ENCODE data around the gene NAA80. TPM values are rescaled to one million over a fixed set of nuclear protein-coding genes. Genes with fewer than 3 reads are reported as not detected.
A peak's percentile ranks its signal among the peaks of the same experiment; 100 is the strongest.

The NAA80 gene
- total and polyA plus RNA-seq, 2 of the 13 experiments (the other 11 are each of a cell fraction or from before 2014, with no cell fraction given): 3.4 to 8.7 TPM

DNA sequence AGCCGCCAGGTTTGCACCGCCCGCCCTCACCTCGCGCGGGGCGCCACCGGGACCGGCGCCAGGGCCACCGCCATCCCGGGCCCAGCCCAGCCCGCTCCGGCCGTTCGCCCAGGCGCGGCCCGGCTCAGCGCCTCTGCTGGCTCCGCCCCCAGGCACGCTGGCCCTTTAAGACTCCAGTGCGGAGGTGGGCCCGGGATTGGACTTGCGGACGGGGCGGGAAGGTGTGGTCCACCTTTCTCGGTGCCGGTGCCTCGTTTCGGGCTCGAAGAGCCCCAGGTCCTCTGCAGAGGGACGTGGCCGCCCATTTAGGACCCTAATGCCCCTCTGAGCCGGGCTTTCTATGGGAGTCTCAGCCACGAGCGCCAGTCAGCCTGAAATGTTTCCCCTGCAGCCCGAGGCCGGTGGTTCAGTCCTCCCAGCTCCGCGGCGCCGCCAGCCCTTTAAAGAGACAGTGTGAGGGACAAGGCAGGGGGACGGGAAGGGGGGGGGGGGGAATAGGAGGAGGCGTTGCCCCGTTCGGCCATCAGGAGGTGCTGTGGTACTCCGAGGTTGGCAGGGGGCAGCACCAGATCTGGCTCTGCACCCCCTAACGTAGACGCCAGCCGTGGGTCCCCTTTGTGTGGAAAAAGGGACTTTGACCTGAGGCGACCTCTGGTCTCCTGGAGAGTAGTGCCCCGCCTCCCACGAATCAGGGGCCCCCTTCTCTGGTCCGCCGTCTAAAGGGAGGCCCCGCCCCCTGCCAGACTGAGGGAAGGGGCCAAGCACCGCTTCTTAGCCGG is 22.3 kb upstream of the NAA80 start (continued):
- TF ChIP-seq ADNP (CRISPR knock-in tag; IDR thresholded peaks at IDR 0.05): 0 out of 2 replicates have a peak, but pooled peaks have one; percentile 6
- TF ChIP-seq ZNF768 (CRISPR knock-in tag; IDR thresholded peaks at IDR 0.05): peak; percentile 25; the same call in 1 of the 2 replicates
- 0 out of 2 replicates have a peak, but pooled peaks have one; percentile 14 for TF ChIP-seq ZNF451 (CRISPR knock-in tag; IDR thresholded peaks at IDR 0.05)
- no peak for TF ChIP-seq ZBTB46 (CRISPR knock-in tag; IDR thresholded peaks at IDR 0.05; ENCODE audit: borderline replicate concordance)
- TF ChIP-seq, protein P1, sequence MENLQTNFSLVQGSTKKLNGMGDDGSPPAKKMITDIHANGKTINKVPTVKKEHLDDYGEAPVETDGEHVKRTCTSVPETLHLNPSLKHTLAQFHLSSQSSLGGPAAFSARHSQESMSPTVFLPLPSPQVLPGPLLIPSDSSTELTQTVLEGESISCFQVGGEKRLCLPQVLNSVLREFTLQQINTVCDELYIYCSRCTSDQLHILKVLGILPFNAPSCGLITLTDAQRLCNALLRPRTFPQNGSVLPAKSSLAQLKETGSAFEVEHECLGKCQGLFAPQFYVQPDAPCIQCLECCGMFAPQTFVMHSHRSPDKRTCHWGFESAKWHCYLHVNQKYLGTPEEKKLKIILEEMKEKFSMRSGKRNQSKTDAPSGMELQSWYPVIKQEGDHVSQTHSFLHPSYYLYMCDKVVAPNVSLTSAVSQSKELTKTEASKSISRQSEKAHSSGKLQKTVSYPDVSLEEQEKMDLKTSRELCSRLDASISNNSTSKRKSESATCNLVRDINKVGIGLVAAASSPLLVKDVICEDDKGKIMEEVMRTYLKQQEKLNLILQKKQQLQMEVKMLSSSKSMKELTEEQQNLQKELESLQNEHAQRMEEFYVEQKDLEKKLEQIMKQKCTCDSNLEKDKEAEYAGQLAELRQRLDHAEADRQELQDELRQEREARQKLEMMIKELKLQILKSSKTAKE (CRISPR knock-in tag; IDR thresholded peaks at IDR 0.05; ENCODE audit: borderline replicate concordance): peak; percentile 57; the same call in 1 of the 2 replicates
- 0 out of 2 replicates have a peak, but pooled peaks have one; percentile 68 for TF ChIP-seq ZNF772 (CRISPR knock-in tag; IDR thresholded peaks at IDR 0.05)
- peak; percentile 32; the same call in 1 of the 2 replicates for TF ChIP-seq ARID4A (CRISPR knock-in tag; IDR thresholded peaks at IDR 0.05; ENCODE audit: borderline replicate concordance)
- TF ChIP-seq, protein P2, sequence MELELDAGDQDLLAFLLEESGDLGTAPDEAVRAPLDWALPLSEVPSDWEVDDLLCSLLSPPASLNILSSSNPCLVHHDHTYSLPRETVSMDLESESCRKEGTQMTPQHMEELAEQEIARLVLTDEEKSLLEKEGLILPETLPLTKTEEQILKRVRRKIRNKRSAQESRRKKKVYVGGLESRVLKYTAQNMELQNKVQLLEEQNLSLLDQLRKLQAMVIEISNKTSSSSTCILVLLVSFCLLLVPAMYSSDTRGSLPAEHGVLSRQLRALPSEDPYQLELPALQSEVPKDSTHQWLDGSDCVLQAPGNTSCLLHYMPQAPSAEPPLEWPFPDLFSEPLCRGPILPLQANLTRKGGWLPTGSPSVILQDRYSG (CRISPR knock-in tag; IDR thresholded peaks at IDR 0.05): peak; percentile 61; the same call in 1 of the 2 replicates
- peak; percentile 51; the same call in 1 of the 2 replicates for TF ChIP-seq NR2F2 (IDR thresholded peaks at IDR 0.05; ENCODE audit: borderline replicate concordance, low read depth)
- TF ChIP-seq ZNF761 (CRISPR knock-in tag; conservative IDR thresholded peaks at IDR 0.05): 0 out of 2 replicates have a peak, but pooled peaks have one; percentile 37
- 0 out of 2 replicates have a peak, but pooled peaks have one; percentile 9 for TF ChIP-seq RFXANK (CRISPR knock-in tag; IDR thresholded peaks at IDR 0.05)
- TF ChIP-seq ZNF274 (CRISPR knock-in tag; IDR thresholded peaks at IDR 0.05): 0 out of 2 replicates have a peak, but pooled peaks have one; percentile 26
- peak; percentile 62 for TF ChIP-seq SPEN (CRISPR knock-in tag; IDR thresholded peaks at IDR 0.05; ENCODE audit: low read depth)
- peak; percentile 49; the same call in 1 of the 2 replicates for TF ChIP-seq BCL6 (CRISPR knock-in tag; IDR thresholded peaks at IDR 0.05)
- TF ChIP-seq, protein P3, sequence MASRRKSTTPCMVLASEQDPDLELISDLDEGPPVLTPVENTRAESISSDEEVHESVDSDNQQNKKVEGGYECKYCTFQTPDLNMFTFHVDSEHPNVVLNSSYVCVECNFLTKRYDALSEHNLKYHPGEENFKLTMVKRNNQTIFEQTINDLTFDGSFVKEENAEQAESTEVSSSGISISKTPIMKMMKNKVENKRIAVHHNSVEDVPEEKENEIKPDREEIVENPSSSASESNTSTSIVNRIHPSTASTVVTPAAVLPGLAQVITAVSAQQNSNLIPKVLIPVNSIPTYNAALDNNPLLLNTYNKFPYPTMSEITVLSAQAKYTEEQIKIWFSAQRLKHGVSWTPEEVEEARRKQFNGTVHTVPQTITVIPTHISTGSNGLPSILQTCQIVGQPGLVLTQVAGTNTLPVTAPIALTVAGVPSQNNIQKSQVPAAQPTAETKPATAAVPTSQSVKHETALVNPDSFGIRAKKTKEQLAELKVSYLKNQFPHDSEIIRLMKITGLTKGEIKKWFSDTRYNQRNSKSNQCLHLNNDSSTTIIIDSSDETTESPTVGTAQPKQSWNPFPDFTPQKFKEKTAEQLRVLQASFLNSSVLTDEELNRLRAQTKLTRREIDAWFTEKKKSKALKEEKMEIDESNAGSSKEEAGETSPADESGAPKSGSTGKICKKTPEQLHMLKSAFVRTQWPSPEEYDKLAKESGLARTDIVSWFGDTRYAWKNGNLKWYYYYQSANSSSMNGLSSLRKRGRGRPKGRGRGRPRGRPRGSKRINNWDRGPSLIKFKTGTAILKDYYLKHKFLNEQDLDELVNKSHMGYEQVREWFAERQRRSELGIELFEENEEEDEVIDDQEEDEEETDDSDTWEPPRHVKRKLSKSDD (CRISPR knock-in tag; IDR thresholded peaks at IDR 0.05; ENCODE audit: low read depth): peak; percentile 77
- TF ChIP-seq YEATS4 (CRISPR knock-in tag; IDR thresholded peaks at IDR 0.05; ENCODE audit: borderline replicate concordance): peak; percentile 60; the same call in 1 of the 2 replicates
